Measurements from ENCODE around the gene GLIS1. TPM values are rescaled to one million over a fixed set of nuclear protein-coding genes. Genes with fewer than 3 reads are reported as not detected.
"Not testable (repeated sequence)": the region's sequence is repeated elsewhere in the genome, so short reads cannot be mapped to it uniquely, and the experiment has no call there.

Gene GLIS1
- total and polyA plus RNA-seq, 8 donors: 0.20 to 4.8 (median 0.55) TPM; not detected in 1

GRCh38 chr1:53765657-53766056, 26.7 kb upstream of the GLIS1 start:
- Histone ChIP-seq H3K4me3 (no peak overlapping the region), H3K27me3 (no peaks in the 10 kb centered on the region), H3K9me3 (peaks cover 0 to 6% (median 2%) of the 10 kb centered on the region in 4 donors), H3K27ac (no peak overlapping the region), H3K4me1 (no peaks in the 10 kb centered on the region), H3K36me3 (peaks cover 0 to 26% (median 22%) of the 10 kb centered on the region in 4 donors)
- WGBS, 5 donors: 67 to 82% (median 74%) methylated on average over 1 of the region's 1 CpG
- intact Hi-C loops (cut with DNase I; ENCODE audit: low total_unique reads): no loop called here
- TF ChIP-seq POLR2A (IDR thresholded peaks at IDR 0.05) (no peak), EP300 (IDR thresholded peaks at IDR 0.05) (no peak), POLR2AphosphoS5 (IDR thresholded peaks at IDR 0.05) (no peak), CTCF (IDR thresholded peaks at IDR 0.05) (no peak)
- DNase-seq: peak in 1 of 2 donors; percentile 22

- H3K27ac ChIP-seq: no peak overlapping the region
- intact Hi-C loops (cut with DNase I; ENCODE audit: low total_unique reads): no loop called here
- TF ChIP-seq POLR2AphosphoS5 (IDR thresholded peaks at IDR 0.05) (no peak), POLR2A (IDR thresholded peaks at IDR 0.05) (no peak), CTCF (IDR thresholded peaks at IDR 0.05) (no peak), EP300 (IDR thresholded peaks at IDR 0.05) (no peak)
- no peak overlapping the region for H3K4me3 ChIP-seq
- H3K27me3 ChIP-seq: no peaks in the 10 kb centered on the region
- H3K4me1 ChIP-seq: no peaks in the 10 kb centered on the region
- no peak for DNase-seq
- 94 to 100% (median 97%) methylated on average over 2 of the region's 2 CpGs for WGBS, 5 donors
- H3K9me3 ChIP-seq: peaks cover 0 to 6% (median 2%) of the 10 kb centered on the region in 4 donors
- H3K36me3 ChIP-seq: peaks cover 0 to 15% (median 7%) of the 10 kb centered on the region in 4 donors
Observed at GRCh38 chr1:53763911-53764310, 24.9 kb upstream of the GLIS1 start.

- intact Hi-C loops (cut with DNase I; ENCODE audit: low total_unique reads): no loop called here
- WGBS, 5 donors: 89 to 94% (median 90%) methylated on average over 4 of the region's 4 CpGs
- H3K27me3 ChIP-seq: no peaks in the 10 kb centered on the region
Observed at GRCh38 chr1:53763461-53763860, 24.5 kb upstream of the GLIS1 start.

GRCh38 chr1:53760497-53760896, 21.5 kb upstream of the GLIS1 start:
- H3K4me3 ChIP-seq; H3K9me3 ChIP-seq; H3K27me3 ChIP-seq; intact Hi-C loops (cut with DNase I; ENCODE audit: low total_unique reads); H3K4me1 ChIP-seq; H3K36me3 ChIP-seq; DNase-seq; H3K27ac ChIP-seq: not testable (repeated sequence)
- WGBS, 5 donors: 81 to 87% (median 85%) methylated on average over 7 of the region's 7 CpGs

More at GRCh38 chr1:53763461-53763860, 24.5 kb upstream of the GLIS1 start:
- Histone ChIP-seq H3K36me3 (peaks cover 0 to 15% (median 3%) of the 10 kb centered on the region in 4 donors), H3K9me3 (peaks cover 0 to 6% (median 2%) of the 10 kb centered on the region in 4 donors), H3K4me3 (no peak overlapping the region), H3K4me1 (no peaks in the 10 kb centered on the region), H3K27ac (no peak overlapping the region)
- DNase-seq: no peak
- TF ChIP-seq POLR2A (IDR thresholded peaks at IDR 0.05) (no peak), CTCF (IDR thresholded peaks at IDR 0.05) (no peak), EP300 (IDR thresholded peaks at IDR 0.05) (no peak), POLR2AphosphoS5 (IDR thresholded peaks at IDR 0.05) (no peak)

- 68 to 81% (median 75%) methylated on average over 5 of the region's 5 CpGs for WGBS, 5 donors
- intact Hi-C loops (cut with DNase I; ENCODE audit: low total_unique reads): loop anchor here (5.0 kb wide), 1 partner anchor 274 kb away; no protein-coding TSS in a partner anchor
Observed at GRCh38 chr1:53755874-53756273, 16.9 kb upstream of the GLIS1 start.

More at GRCh38 chr1:53755874-53756273, 16.9 kb upstream of the GLIS1 start:
- TF ChIP-seq POLR2A (IDR thresholded peaks at IDR 0.05) (no peak), EP300 (IDR thresholded peaks at IDR 0.05) (no peak), CTCF (IDR thresholded peaks at IDR 0.05) (no peak), POLR2AphosphoS5 (IDR thresholded peaks at IDR 0.05) (no peak)
- DNase-seq: peak in 1 of 2 donors; percentile 40
- no peak overlapping the region for H3K4me3 ChIP-seq
- H3K27me3 ChIP-seq: no peaks in the 10 kb centered on the region
- H3K36me3 ChIP-seq: no peaks in the 10 kb centered on the region
- H3K9me3 ChIP-seq: no peaks in the 10 kb centered on the region
- H3K27ac ChIP-seq: no peak overlapping the region
- no peaks in the 10 kb centered on the region for H3K4me1 ChIP-seq

Data from stomach (tissue), 9 donors.